Measurements from ENCODE around the gene IRS1. TPM values are rescaled to one million over a fixed set of nuclear protein-coding genes. Genes with fewer than 3 reads are reported as not detected.
A peak's percentile ranks its signal among the peaks of the same experiment; 100 is the strongest.

The IRS1 gene
- total and polyA plus RNA-seq, 8 donors = 2.1 to 26.8 (median 11.9) TPM

- Histone ChIP-seq H3K36me3 (no peaks in the 10 kb centered on the region), H3K4me1 (peaks cover 0 to 6% (median 0%) of the 10 kb centered on the region in 4 donors), H3K4me3 (no peak overlapping the region), H3K27me3 (no peaks in the 10 kb centered on the region), H3K9me3 (no peaks in the 10 kb centered on the region), H3K27ac (no peak overlapping the region)
- DNase-seq = no peak
- TF ChIP-seq POLR2A (IDR thresholded peaks at IDR 0.05) (no peak), POLR2AphosphoS5 (IDR thresholded peaks at IDR 0.05) (no peak), EP300 (IDR thresholded peaks at IDR 0.05) (no peak), CTCF (IDR thresholded peaks at IDR 0.05) (no peak)
- intact Hi-C loops (cut with DNase I; ENCODE audit: low total_unique reads) = no loop called here
Observed at GRCh38 chr2:226698671-226699070, 100.9 kb downstream of the IRS1 start.

- Histone ChIP-seq H3K9me3 (no peaks in the 10 kb centered on the region), H3K27me3 (no peaks in the 10 kb centered on the region), H3K4me1 (peaks cover 4 to 19% (median 10%) of the 10 kb centered on the region in 4 donors), H3K4me3 (no peak overlapping the region), H3K36me3 (no peaks in the 10 kb centered on the region), H3K27ac (no peak overlapping the region)
- peak in 1 of 2 donors; percentile 44 for DNase-seq
- intact Hi-C loops (cut with DNase I; ENCODE audit: low total_unique reads) = no loop called here
- TF ChIP-seq POLR2A (IDR thresholded peaks at IDR 0.05) = no peak
- TF ChIP-seq EP300 (IDR thresholded peaks at IDR 0.05) = no peak
- no peak for TF ChIP-seq CTCF (IDR thresholded peaks at IDR 0.05)
- no peak for TF ChIP-seq POLR2AphosphoS5 (IDR thresholded peaks at IDR 0.05)
- 73 to 81% (median 79%) methylated on average over 4 of the region's 4 CpGs for WGBS, 5 donors
Observed at GRCh38 chr2:226694586-226695284, 104.9 kb downstream of the IRS1 start.

GRCh38 chr2:226694149-226694548, 105.5 kb downstream of the IRS1 start:
- no peak for TF ChIP-seq EP300 (IDR thresholded peaks at IDR 0.05)
- no peak for TF ChIP-seq POLR2A (IDR thresholded peaks at IDR 0.05)
- no peak for TF ChIP-seq CTCF (IDR thresholded peaks at IDR 0.05)
- TF ChIP-seq POLR2AphosphoS5 (IDR thresholded peaks at IDR 0.05) = no peak
- WGBS, 5 donors = 34 to 52% (median 48%) methylated on average over 4 of the region's 4 CpGs
- no peaks in the 10 kb centered on the region for H3K36me3 ChIP-seq
- no peaks in the 10 kb centered on the region for H3K27me3 ChIP-seq
- H3K4me3 ChIP-seq = no peak overlapping the region
- peaks cover 4 to 19% (median 10%) of the 10 kb centered on the region in 4 donors for H3K4me1 ChIP-seq
- no peak overlapping the region for H3K27ac ChIP-seq
- no peak for DNase-seq
- intact Hi-C loops (cut with DNase I; ENCODE audit: low total_unique reads) = no loop called here
- H3K9me3 ChIP-seq = no peaks in the 10 kb centered on the region

GRCh38 chr2:226693521-226693920, 106.1 kb downstream of the IRS1 start:
- H3K36me3 ChIP-seq = no peaks in the 10 kb centered on the region
- H3K9me3 ChIP-seq = no peaks in the 10 kb centered on the region
- no peak overlapping the region for H3K4me3 ChIP-seq
- no peaks in the 10 kb centered on the region for H3K27me3 ChIP-seq
- DNase-seq = no peak
- H3K4me1 ChIP-seq = peaks cover 4 to 19% (median 10%) of the 10 kb centered on the region in 4 donors
- intact Hi-C loops (cut with DNase I; ENCODE audit: low total_unique reads) = no loop called here
- WGBS, 5 donors = 62 to 73% (median 70%) methylated on average over 4 of the region's 4 CpGs
- H3K27ac ChIP-seq = no peak overlapping the region
- no peak for TF ChIP-seq POLR2A (IDR thresholded peaks at IDR 0.05)
- TF ChIP-seq CTCF (IDR thresholded peaks at IDR 0.05) = no peak
- no peak for TF ChIP-seq EP300 (IDR thresholded peaks at IDR 0.05)
- no peak for TF ChIP-seq POLR2AphosphoS5 (IDR thresholded peaks at IDR 0.05)

Data from stomach (tissue), 9 donors.